Measurements from ENCODE around the gene ATP6AP1.

ATP6AP1 gene

GRCh38 chrX:154378799-154379568 is 49.5 kb upstream of the ATP6AP1 start, which contains the start of gene EMD (continued):
- TF ChIP-seq ZNF37A (tag by site-specific recombination; IDR thresholded peaks at IDR 0.05) (no peak), ZNF514 (tag by site-specific recombination; IDR thresholded peaks at IDR 0.05) (no peak), ZNF214 (tag by site-specific recombination; IDR thresholded peaks at IDR 0.05; ENCODE audit: borderline replicate concordance) (no peak), ZNF692 (tag by site-specific recombination; IDR thresholded peaks at IDR 0.05) (peak; percentile 40; the same call in 1 of the 2 replicates), ZBTB48 (tag by site-specific recombination; IDR thresholded peaks at IDR 0.05) (no peak), ZNF184 (tag by site-specific recombination; IDR thresholded peaks at IDR 0.05) (no peak), ZNF610 (tag by site-specific recombination; IDR thresholded peaks at IDR 0.05; ENCODE audit: borderline replicate concordance) (peak; percentile 88; the same call in 1 of the 2 replicates), ZNF837 (tag by site-specific recombination; IDR thresholded peaks at IDR 0.05) (no peak), ZNF335 (tag by site-specific recombination; conservative IDR thresholded peaks at IDR 0.05) (no peak), ZSCAN16 (tag by site-specific recombination; IDR thresholded peaks at IDR 0.05) (no peak), ZNF121 (tag by site-specific recombination; IDR thresholded peaks at IDR 0.05) (no peak), ZNF670 (tag by site-specific recombination; IDR thresholded peaks at IDR 0.05; ENCODE audit: low read depth) (no peak)
- TF ChIP-seq, protein P1, sequence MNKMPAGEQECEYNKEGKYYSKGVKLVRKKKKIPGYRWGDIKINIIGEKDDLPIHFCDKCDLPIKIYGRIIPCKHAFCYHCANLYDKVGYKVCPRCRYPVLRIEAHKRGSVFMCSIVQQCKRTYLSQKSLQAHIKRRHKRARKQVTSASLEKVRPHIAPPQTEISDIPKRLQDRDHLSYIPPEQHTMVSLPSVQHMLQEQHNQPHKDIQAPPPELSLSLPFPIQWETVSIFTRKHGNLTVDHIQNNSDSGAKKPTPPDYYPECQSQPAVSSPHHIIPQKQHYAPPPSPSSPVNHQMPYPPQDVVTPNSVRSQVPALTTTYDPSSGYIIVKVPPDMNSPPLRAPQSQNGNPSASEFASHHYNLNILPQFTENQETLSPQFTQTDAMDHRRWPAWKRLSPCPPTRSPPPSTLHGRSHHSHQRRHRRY (tag by site-specific recombination; IDR thresholded peaks at IDR 0.05): no peak
- TF ChIP-seq, protein P2, sequence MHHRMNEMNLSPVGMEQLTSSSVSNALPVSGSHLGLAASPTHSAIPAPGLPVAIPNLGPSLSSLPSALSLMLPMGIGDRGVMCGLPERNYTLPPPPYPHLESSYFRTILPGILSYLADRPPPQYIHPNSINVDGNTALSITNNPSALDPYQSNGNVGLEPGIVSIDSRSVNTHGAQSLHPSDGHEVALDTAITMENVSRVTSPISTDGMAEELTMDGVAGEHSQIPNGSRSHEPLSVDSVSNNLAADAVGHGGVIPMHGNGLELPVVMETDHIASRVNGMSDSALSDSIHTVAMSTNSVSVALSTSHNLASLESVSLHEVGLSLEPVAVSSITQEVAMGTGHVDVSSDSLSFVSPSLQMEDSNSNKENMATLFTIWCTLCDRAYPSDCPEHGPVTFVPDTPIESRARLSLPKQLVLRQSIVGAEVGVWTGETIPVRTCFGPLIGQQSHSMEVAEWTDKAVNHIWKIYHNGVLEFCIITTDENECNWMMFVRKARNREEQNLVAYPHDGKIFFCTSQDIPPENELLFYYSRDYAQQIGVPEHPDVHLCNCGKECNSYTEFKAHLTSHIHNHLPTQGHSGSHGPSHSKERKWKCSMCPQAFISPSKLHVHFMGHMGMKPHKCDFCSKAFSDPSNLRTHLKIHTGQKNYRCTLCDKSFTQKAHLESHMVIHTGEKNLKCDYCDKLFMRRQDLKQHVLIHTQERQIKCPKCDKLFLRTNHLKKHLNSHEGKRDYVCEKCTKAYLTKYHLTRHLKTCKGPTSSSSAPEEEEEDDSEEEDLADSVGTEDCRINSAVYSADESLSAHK (tag by site-specific recombination; IDR thresholded peaks at IDR 0.05): no peak

DNA sequence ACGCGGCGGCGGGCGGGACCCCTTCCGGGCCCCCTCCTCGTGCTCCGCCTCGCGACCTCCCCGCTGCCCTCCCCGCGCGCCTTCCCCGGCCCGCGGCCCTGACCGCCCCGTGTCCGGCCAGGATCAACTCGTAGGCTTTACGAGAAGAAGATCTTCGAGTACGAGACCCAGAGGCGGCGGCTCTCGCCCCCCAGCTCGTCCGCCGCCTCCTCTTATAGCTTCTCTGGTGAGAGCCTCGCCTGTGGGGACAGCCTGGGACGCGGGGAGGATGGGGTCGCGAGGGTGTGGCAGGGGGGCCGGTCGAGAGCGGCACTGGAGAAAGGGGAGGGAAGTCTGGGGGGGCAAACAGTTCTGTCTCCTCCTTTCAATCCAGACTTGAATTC is 48.9 kb upstream of the ATP6AP1 start:
- Histone ChIP-seq H3K9me3 (ENCODE audit: control insufficient read depth, insufficient read depth, low read depth, low read length) (no peaks in the 10 kb centered on the region), H3K36me3 (ENCODE audit: control insufficient read depth in 2 of 2, insufficient read depth in 1 of 2, low read length in 2 of 2) (peaks cover 0 to 22% of the 10 kb centered on the region in 2 experiments; a peak in 2 of 3 replicates), H3K4me1 (ENCODE audit: control insufficient read depth, insufficient read depth, low read length) (peaks cover 6% of the 10 kb centered on the region; the same call in 1 of the 2 replicates), H3K27ac (ENCODE audit: extremely low read depth, low read depth, low read length) (peak overlapping the region; percentile 91), H3K4me3 (ENCODE audit: low read depth, low read length) (peak overlapping the region; percentile 73)
- CTCF ChIA-PET: no interaction called here
- POLR2A ChIA-PET: interaction anchor here (0.8 to 2.7 kb wide), 5 partner anchors 10 to 148 kb away, joined by 5 to 48 read pairs (median 7); partner anchors contain the start of gene RPL10
- no peak for TF ChIP-seq HOXD13 (CRISPR knock-in tag; IDR thresholded peaks at IDR 0.05; ENCODE audit: borderline replicate concordance)
- TF ChIP-seq ZNF677 (tag by site-specific recombination; IDR thresholded peaks at IDR 0.05): 0 out of 2 replicates have a peak, but pooled peaks have one; percentile 16
- no peak for TF ChIP-seq ZNF350 (tag by site-specific recombination; IDR thresholded peaks at IDR 0.05)
- TF ChIP-seq ZNF398 (tag by site-specific recombination; IDR thresholded peaks at IDR 0.05): peak; percentile 21; the same call in 1 of the 2 replicates
- TF ChIP-seq ZBTB7A (tag by site-specific recombination; IDR thresholded peaks at IDR 0.05; ENCODE audit: low read depth): no peak
- TF ChIP-seq GLIS2 (tag by site-specific recombination; IDR thresholded peaks at IDR 0.05): peak; percentile 40; the same call in 1 of the 2 replicates
- no peak for TF ChIP-seq ZNF311 (tag by site-specific recombination; IDR thresholded peaks at IDR 0.05; ENCODE audit: borderline replicate concordance)
- no peak for TF ChIP-seq GLIS1 (tag by site-specific recombination; IDR thresholded peaks at IDR 0.05)
- TF ChIP-seq SP3 (tag by site-specific recombination; IDR thresholded peaks at IDR 0.05): peak; percentile 16; the same call in 1 of the 2 replicates
